HEK293 (cell line): ENCODE results near the gene NOXO1.

Experiments
- GLIS2 ChIP-seq: fragments of 450-650 bp; formaldehyde crosslinking; IDR thresholded peaks from 2 replicates; pipeline ENCODE4 v1.5.1; 2016; ENCODE audit warnings: missing biosample characterization, missing genetic modification characterization
- KLF8 ChIP-seq: fragments of 450-650 bp; formaldehyde crosslinking; IDR thresholded peaks from 2 replicates; pipeline ENCODE4 v1.5.1; 2016; ENCODE audit warnings: missing biosample characterization, missing genetic modification characterization
- KLF9 ChIP-seq: fragments of 450-650 bp; formaldehyde crosslinking; IDR thresholded peaks from 2 replicates; pipeline ENCODE4 v1.5.1; 2016; ENCODE audit warnings: missing biosample characterization, missing genetic modification characterization, low read depth
- SALL2 ChIP-seq: fragments of 450-650 bp; formaldehyde crosslinking; IDR thresholded peaks from 2 replicates; pipeline ENCODE4 v1.5.0; 2017; ENCODE audit warnings: missing biosample characterization, mild to moderate bottlenecking, missing genetic modification characterization, borderline replicate concordance
- SCRT2 ChIP-seq: fragments of 450-650 bp; formaldehyde crosslinking; IDR thresholded peaks from 2 replicates; pipeline ENCODE4 v1.5.1; 2016; ENCODE audit warnings: missing biosample characterization, missing genetic modification characterization
- SP3 ChIP-seq: fragments of 450-650 bp; formaldehyde crosslinking; IDR thresholded peaks from 2 replicates; pipeline ENCODE4 v1.5.1; 2016; ENCODE audit warnings: missing biosample characterization, missing genetic modification characterization
- TSHZ1 ChIP-seq: fragments of 450-650 bp; formaldehyde crosslinking; IDR thresholded peaks from 2 replicates; pipeline ENCODE4 v1.5.1; 2016; ENCODE audit warnings: missing biosample characterization, missing genetic modification characterization, borderline replicate concordance
- ZFP41 ChIP-seq: fragments of 450-650 bp; formaldehyde crosslinking; IDR thresholded peaks from 2 replicates; pipeline ENCODE4 v1.5.1; 2016; ENCODE audit warnings: missing biosample characterization, missing genetic modification characterization, borderline replicate concordance
- ZNF140 ChIP-seq: fragments of 450-650 bp; formaldehyde crosslinking; IDR thresholded peaks from 2 replicates; pipeline ENCODE4 v1.5.1; 2016; ENCODE audit warnings: missing biosample characterization, missing genetic modification characterization
- ZNF157 ChIP-seq: fragments of 450-650 bp; formaldehyde crosslinking; IDR thresholded peaks from 2 replicates; pipeline ENCODE4 v1.5.1; 2016; ENCODE audit warnings: missing biosample characterization, missing genetic modification characterization
- ZNF18 ChIP-seq: fragments of 450-650 bp; formaldehyde crosslinking; IDR thresholded peaks from 2 replicates; pipeline ENCODE4 v1.5.1; 2016; ENCODE audit warnings: missing biosample characterization, missing genetic modification characterization
- ZNF2 ChIP-seq: fragments of 450-650 bp; formaldehyde crosslinking; IDR thresholded peaks from 2 replicates; pipeline ENCODE4 v1.5.1; 2016; ENCODE audit warnings: missing biosample characterization, missing genetic modification characterization
- ZNF223 ChIP-seq: fragments of 450-650 bp; formaldehyde crosslinking; IDR thresholded peaks from 2 replicates; pipeline ENCODE4 v1.5.1; 2016; ENCODE audit warnings: missing biosample characterization, missing genetic modification characterization
- ZNF23 ChIP-seq: fragments of 450-650 bp; formaldehyde crosslinking; IDR thresholded peaks from 2 replicates; pipeline ENCODE4 v1.5.1; 2016; ENCODE audit warnings: missing biosample characterization, missing genetic modification characterization, borderline replicate concordance
- ZNF37A ChIP-seq: fragments of 450-650 bp; IDR thresholded peaks from 2 replicates; pipeline ENCODE4 v1.5.1; 2018; ENCODE audit warnings: missing biosample characterization, missing genetic modification characterization
- ZNF391 ChIP-seq: fragments of 450-650 bp; formaldehyde crosslinking; IDR thresholded peaks from 2 replicates; pipeline ENCODE4 v1.5.1; 2016; ENCODE audit warnings: low read depth, missing biosample characterization, missing genetic modification characterization, borderline replicate concordance
- ZNF394 ChIP-seq: fragments of 450-650 bp; formaldehyde crosslinking; IDR thresholded peaks from 2 replicates; pipeline ENCODE4 v1.5.1; 2016; ENCODE audit warnings: missing biosample characterization, missing genetic modification characterization, mild to moderate bottlenecking, moderate library complexity, borderline replicate concordance
- ZNF449 ChIP-seq: fragments of 450-650 bp; formaldehyde crosslinking; IDR thresholded peaks from 2 replicates; pipeline ENCODE4 v1.5.1; 2017; ENCODE audit warnings: missing biosample characterization, mild to moderate bottlenecking, missing genetic modification characterization, moderate library complexity
- ZNF473 ChIP-seq: fragments of 450-650 bp; formaldehyde crosslinking; IDR thresholded peaks from 2 replicates; pipeline ENCODE4 v1.5.1; 2017; ENCODE audit warnings: missing biosample characterization, missing genetic modification characterization
- ZNF513 ChIP-seq: fragments of 450-650 bp; IDR thresholded peaks from 2 replicates; pipeline ENCODE4 v1.5.1; 2018; ENCODE audit warnings: missing biosample characterization, missing genetic modification characterization
- ZNF529 ChIP-seq: fragments of 450-650 bp; formaldehyde crosslinking; IDR thresholded peaks from 2 replicates; pipeline ENCODE4 v1.5.1; 2017; ENCODE audit warnings: missing genetic modification characterization, missing biosample characterization; ENCODE audit not compliant: insufficient replicate concordance
- ZNF560 ChIP-seq: fragments of 450-650 bp; formaldehyde crosslinking; IDR thresholded peaks from 2 replicates; pipeline ENCODE4 v1.5.1; 2017; ENCODE audit warnings: missing biosample characterization, missing genetic modification characterization, borderline replicate concordance
- ZNF610 ChIP-seq: fragments of 450-650 bp; formaldehyde crosslinking; IDR thresholded peaks from 2 replicates; pipeline ENCODE4 v1.5.1; 2016; ENCODE audit warnings: missing biosample characterization, missing genetic modification characterization, borderline replicate concordance
- ZNF626 ChIP-seq: fragments of 450-650 bp; sonication (Bioruptor Pico); formaldehyde crosslinking; IDR thresholded peaks from 2 replicates; pipeline ENCODE4 v1.5.1; 2018; ENCODE audit warnings: missing biosample characterization, missing genetic modification characterization, inconsistent platforms
- ZNF654 ChIP-seq: fragments of 450-650 bp; formaldehyde crosslinking; IDR thresholded peaks from 2 replicates; pipeline ENCODE4 v1.5.1; 2016; ENCODE audit warnings: low read depth, missing biosample characterization, missing genetic modification characterization
- ZNF677 ChIP-seq: fragments of 450-650 bp; IDR thresholded peaks from 2 replicates; pipeline ENCODE4 v1.5.0; 2018; ENCODE audit warnings: missing biosample characterization, mild to moderate bottlenecking, missing genetic modification characterization, moderate library complexity
- ZNF747 ChIP-seq: fragments of 450-650 bp; formaldehyde crosslinking; IDR thresholded peaks from 2 replicates; pipeline ENCODE4 v1.5.1; 2016; ENCODE audit warnings: missing biosample characterization, missing genetic modification characterization
- ZNF76 ChIP-seq: fragments of 450-650 bp; formaldehyde crosslinking; IDR thresholded peaks from 2 replicates; pipeline ENCODE4; 2016; ENCODE audit warnings: low read depth, missing biosample characterization, missing genetic modification characterization, borderline replicate concordance
- ZSCAN30 ChIP-seq: fragments of 450-650 bp; IDR thresholded peaks from 2 replicates; pipeline ENCODE4 v1.5.1; 2018; ENCODE audit warnings: missing biosample characterization, mild to moderate bottlenecking, missing genetic modification characterization, moderate library complexity
- TF ChIP-seq, protein P1 (sequence below): fragments of 450-650 bp; formaldehyde crosslinking; IDR thresholded peaks from 2 replicates; pipeline ENCODE4 v1.5.1; 2016; ENCODE audit warnings: missing biosample characterization, missing genetic modification characterization, borderline replicate concordance

NOXO1 gene

DNA sequence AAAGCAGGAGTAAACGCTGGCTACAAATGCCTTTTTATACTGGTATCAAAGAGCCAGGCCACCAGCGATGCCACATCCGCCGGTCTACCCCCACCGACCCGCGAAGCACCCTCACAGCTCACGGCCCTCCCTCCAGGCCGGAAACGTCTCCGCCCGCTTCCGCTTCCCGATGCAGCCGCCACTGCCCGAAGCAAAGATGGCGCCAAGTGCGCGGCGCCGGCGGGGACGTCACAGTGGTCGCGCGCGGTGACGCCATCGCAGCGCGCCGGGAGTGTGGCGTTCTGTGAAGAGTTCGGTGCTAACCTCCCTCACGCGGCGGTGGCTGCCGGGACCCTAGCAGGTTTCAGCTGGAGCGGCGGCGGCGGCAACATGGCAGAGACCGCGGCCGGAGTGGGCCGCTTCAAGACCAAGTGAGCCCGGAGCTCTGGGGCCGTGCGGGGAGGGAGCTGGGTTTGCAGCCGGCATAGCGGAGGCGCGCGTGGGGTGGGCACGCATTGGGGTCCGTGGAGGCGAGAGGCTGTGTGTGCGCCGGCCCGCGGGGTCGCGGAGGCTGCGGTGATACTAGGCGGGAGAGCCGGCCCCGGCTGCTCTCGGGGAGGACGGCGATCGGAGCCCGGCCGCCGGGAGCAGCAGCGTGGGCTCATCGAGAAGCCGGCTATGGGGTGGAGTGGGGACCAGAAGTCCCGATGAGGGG, 9.3 kb downstream of the NOXO1 start, which contains the start of gene TBL3 (continued):
- TF ChIP-seq ZNF449 (tag by site-specific recombination) = no peak; the same call in 1 of the 2 replicates
- peak; percentile 75; the same call in 1 of the 2 replicates for TF ChIP-seq ZNF394 (tag by site-specific recombination)
- no peak for TF ChIP-seq ZNF140 (tag by site-specific recombination)
- no peak for TF ChIP-seq ZNF157 (tag by site-specific recombination)
- no peak for TF ChIP-seq SALL2
- TF ChIP-seq ZNF223 (tag by site-specific recombination) = no peak
- no peak for TF ChIP-seq ZNF529 (tag by site-specific recombination)
- no peak for TF ChIP-seq ZNF654 (tag by site-specific recombination)
- TF ChIP-seq ZNF76 (tag by site-specific recombination) = peak; percentile 96
- no peak; the same call in 1 of the 2 replicates for TF ChIP-seq ZNF18
- TF ChIP-seq ZNF677 (tag by site-specific recombination) = no peak
- TF ChIP-seq ZNF391 (tag by site-specific recombination) = peak; percentile 84; the same call in 1 of the 2 replicates
- no peak for TF ChIP-seq ZNF560 (tag by site-specific recombination)
- TF ChIP-seq, protein P1, sequence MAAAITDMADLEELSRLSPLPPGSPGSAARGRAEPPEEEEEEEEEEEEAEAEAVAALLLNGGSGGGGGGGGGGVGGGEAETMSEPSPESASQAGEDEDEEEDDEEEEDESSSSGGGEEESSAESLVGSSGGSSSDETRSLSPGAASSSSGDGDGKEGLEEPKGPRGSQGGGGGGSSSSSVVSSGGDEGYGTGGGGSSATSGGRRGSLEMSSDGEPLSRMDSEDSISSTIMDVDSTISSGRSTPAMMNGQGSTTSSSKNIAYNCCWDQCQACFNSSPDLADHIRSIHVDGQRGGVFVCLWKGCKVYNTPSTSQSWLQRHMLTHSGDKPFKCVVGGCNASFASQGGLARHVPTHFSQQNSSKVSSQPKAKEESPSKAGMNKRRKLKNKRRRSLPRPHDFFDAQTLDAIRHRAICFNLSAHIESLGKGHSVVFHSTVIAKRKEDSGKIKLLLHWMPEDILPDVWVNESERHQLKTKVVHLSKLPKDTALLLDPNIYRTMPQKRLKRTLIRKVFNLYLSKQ (tag by site-specific recombination) = 0 out of 2 replicates have a peak, but pooled peaks have one; percentile 2
- peak; percentile 49; the same call in 1 of the 2 replicates for TF ChIP-seq ZNF610 (tag by site-specific recombination)
- TF ChIP-seq ZSCAN30 (tag by site-specific recombination) = peak; percentile 96
- TF ChIP-seq SCRT2 (tag by site-specific recombination) = 0 out of 2 replicates have a peak, but pooled peaks have one; percentile 44
- TF ChIP-seq ZNF37A (tag by site-specific recombination) = no peak
- no peak for TF ChIP-seq ZNF473 (tag by site-specific recombination)
- peak; percentile 91 for TF ChIP-seq GLIS2 (tag by site-specific recombination)
- peak; percentile 96 for TF ChIP-seq ZNF2 (tag by site-specific recombination)
- no peak; the same call in 1 of the 2 replicates for TF ChIP-seq TSHZ1 (tag by site-specific recombination)
- peak; percentile 98 for TF ChIP-seq KLF8 (tag by site-specific recombination)
- TF ChIP-seq ZFP41 (tag by site-specific recombination) = no peak
- TF ChIP-seq ZNF513 (tag by site-specific recombination) = peak; percentile 56
- no peak for TF ChIP-seq ZNF23 (tag by site-specific recombination)
- TF ChIP-seq ZNF747 (tag by site-specific recombination) = no peak
- TF ChIP-seq KLF9 (tag by site-specific recombination) = no peak; the same call in 1 of the 2 replicates
- peak; percentile 97 for TF ChIP-seq SP3 (tag by site-specific recombination)
- no peak for TF ChIP-seq ZNF626 (tag by site-specific recombination)
